H1 (cell line): ENCODE results near the gene SPEF1. TPM values are rescaled to one million over a fixed set of nuclear protein-coding genes. Genes with fewer than 3 reads are reported as not detected.

ENCODE experiments used
- CTCF ChIA-PET: fragments of 300-600 bp; sonication (Branson Sonifier 250); formaldehyde crosslinking; loops from one replicate; lab custom pipeline; 2021; ENCODE audit not compliant: partially characterized antibody; lab: Charles Lee
- POLR2A ChIA-PET: fragments of 300-600 bp; sonication (Branson Sonifier 250); formaldehyde crosslinking; loops from one replicate; lab custom pipeline; 2021; ENCODE audit warnings: inconsistent platforms; ENCODE audit not compliant: partially characterized antibody; lab: Charles Lee
- DNase-seq, 2 experiments: peaks; one replicate each; pipeline versions ENCODE4 v3.0.0 to v3.0.0-alpha.2; 2010 to 2022; ENCODE audit warnings: low spot score in 2 of 2, low read depth in 1 of 2, mixed read lengths in 1 of 2
- FAIRE-seq: peaks from 2 replicates; lab custom pipeline; 2011; peaks lifted over from hg19 to GRCh38; lab: Jason Lieb, UNC
- H2AFZ ChIP-seq: 2 replicates; pipeline ENCODE4 v1.8.1; 2012; ENCODE audit warnings: low read length, inconsistent platforms
- H2AK5ac ChIP-seq: 2 replicates; pipeline ENCODE4 v1.6.1; 2013; ENCODE audit warnings: low read depth, low read length
- H2BK120ac ChIP-seq: replicated peaks from 2 replicates; pipeline ENCODE3; 2013; ENCODE audit warnings: low read depth, low read length, inconsistent platforms
- H2BK12ac ChIP-seq: 2 replicates; pipeline ENCODE4 v1.6.1; 2013; ENCODE audit warnings: low read depth, low read length
- H2BK15ac ChIP-seq: 2 replicates; pipeline ENCODE4 v1.6.1; 2013; ENCODE audit warnings: low read length
- H2BK20ac ChIP-seq: 2 replicates; pipeline ENCODE4 v1.6.1; 2013; ENCODE audit warnings: low read length
- H2BK5ac ChIP-seq: 2 replicates; pipeline ENCODE4 v1.6.1; 2013; ENCODE audit warnings: low read depth, low read length
- H3K14ac ChIP-seq: 2 replicates; pipeline ENCODE4 v1.6.1; 2013; ENCODE audit warnings: inconsistent platforms; ENCODE audit not compliant: insufficient read length
- H3K18ac ChIP-seq: 2 replicates; pipeline ENCODE4 v1.6.1; 2013; ENCODE audit warnings: low read length; ENCODE audit errors: extremely low read depth
- H3K23ac ChIP-seq: 2 replicates; pipeline ENCODE4 v1.6.1; 2013; ENCODE audit warnings: inconsistent platforms; ENCODE audit not compliant: insufficient read length
- H3K23me2 ChIP-seq: 2 replicates; pipeline ENCODE4 v1.6.1; 2013; ENCODE audit warnings: low read depth, low read length
- H3K27ac ChIP-seq: 2 replicates; pipeline ENCODE4 v1.6.1; 2011; ENCODE audit warnings: low read depth, low read length, inconsistent platforms
- H3K27me3 ChIP-seq, 4 experiments: replicated peaks in 1 of 4; 1 replicate in 1 of 4; 2 replicates in 3 of 4; pipeline versions ENCODE4 v1.6.1 to v1.8.1; 2011 to 2013; ENCODE audit warnings: low read length in 3 of 4, mild to moderate bottlenecking in 3 of 4, inconsistent platforms in 2 of 4, mixed read lengths in 2 of 4, moderate library complexity in 1 of 4; ENCODE audit not compliant: control insufficient read depth in 3 of 4, insufficient read depth in 3 of 4; ENCODE audit errors: extremely low read depth in 1 of 4
- H3K36me3 ChIP-seq, 4 experiments: 2 replicates each; pipeline versions ENCODE4 v1.6.1 to v1.8.1; 2011 to 2013; ENCODE audit warnings: mild to moderate bottlenecking in 4 of 4, low read length in 3 of 4, moderate library complexity in 2 of 4, control low read depth in 1 of 4, inconsistent platforms in 1 of 4; ENCODE audit not compliant: insufficient read depth in 4 of 4, control insufficient read depth in 2 of 4
- H3K4ac ChIP-seq: replicated peaks from 2 replicates; pipeline ENCODE3; 2013; ENCODE audit warnings: low read length, low read depth, mixed read lengths, inconsistent platforms; ENCODE audit not compliant: insufficient read length
- H3K4me1 ChIP-seq, 4 experiments: replicated peaks in 1 of 4; 1 replicate in 1 of 4; 2 replicates in 3 of 4; pipeline versions ENCODE4 v1.6.1 to v1.8.1; 2011 to 2013; ENCODE audit warnings: low read length in 3 of 4, inconsistent platforms in 2 of 4, mixed read lengths in 1 of 4; ENCODE audit not compliant: insufficient read depth in 4 of 4, control insufficient read depth in 3 of 4
- H3K4me2 ChIP-seq, 2 experiments: 2 replicates each; pipeline versions ENCODE4 v1.6.1 to v1.8.1; 2011 to 2013; ENCODE audit warnings: low read depth in 2 of 2, low read length in 2 of 2, control low read depth in 1 of 2, inconsistent platforms in 1 of 2, mild to moderate bottlenecking in 1 of 2; ENCODE audit not compliant: insufficient read depth in 1 of 2
- H3K4me3 ChIP-seq, 4 experiments: fragments of 200-600, 300-600 bp in 1 of 4; sonication (generic), shearing (Covaris generic), sonication (Bioruptor Twin) in 1 of 4; 2 replicates each; pipeline versions ENCODE4 v1.5.1 to v1.8.1; 2011 to 2016; ENCODE audit warnings: low read length in 4 of 4, low read depth in 3 of 4, control low read depth in 2 of 4, inconsistent platforms in 2 of 4, mild to moderate bottlenecking in 2 of 4, mixed read lengths in 1 of 4, moderate library complexity in 1 of 4; ENCODE audit not compliant: insufficient read depth in 2 of 4; ENCODE audit errors: extremely low read depth in 1 of 4
- H3K56ac ChIP-seq: replicated peaks from 2 replicates; pipeline ENCODE3; 2013; ENCODE audit warnings: low read depth, mild to moderate bottlenecking, mixed read lengths, low read length, inconsistent platforms; ENCODE audit not compliant: insufficient read length
- H3K79me1 ChIP-seq: 2 replicates; pipeline ENCODE4 v1.6.1; 2013; ENCODE audit warnings: low read depth, low read length, control low read depth
- H3K79me2 ChIP-seq, 2 experiments: 2 replicates each; pipeline versions ENCODE4 v1.6.1 to v1.8.1; 2012 to 2013; ENCODE audit warnings: low read length in 2 of 2, mild to moderate bottlenecking in 2 of 2, inconsistent platforms in 1 of 2; ENCODE audit not compliant: insufficient read depth in 2 of 2, control insufficient read depth in 1 of 2
- H3K9ac ChIP-seq, 4 experiments: replicated peaks in 1 of 4; 1 replicate in 1 of 4; 2 replicates in 3 of 4; pipeline versions ENCODE4 v1.6.1 to v1.8.1; 2011 to 2013; ENCODE audit warnings: low read depth in 3 of 4, low read length in 3 of 4, control low read depth in 2 of 4, mild to moderate bottlenecking in 2 of 4, moderate library complexity in 2 of 4, inconsistent platforms in 1 of 4; ENCODE audit errors: extremely low read depth in 1 of 4
- H3K9me3 ChIP-seq, 2 experiments: 2 replicates each; pipeline versions ENCODE4 v1.6.1 to v1.8.1; 2012 to 2013; ENCODE audit warnings: mild to moderate bottlenecking in 2 of 2, moderate library complexity in 2 of 2, control low read depth in 1 of 2, inconsistent platforms in 1 of 2, low read depth in 1 of 2, low read length in 1 of 2, mixed read lengths in 1 of 2; ENCODE audit not compliant: insufficient read depth in 2 of 2
- H4K20me1 ChIP-seq, 2 experiments: replicated peaks in 1 of 2; 2 replicates each; pipeline versions ENCODE3 to v1.8.1; 2011 to 2013; ENCODE audit warnings: inconsistent platforms in 2 of 2, low read length in 2 of 2, mild to moderate bottlenecking in 1 of 2; ENCODE audit not compliant: insufficient read depth in 2 of 2, control insufficient read depth in 1 of 2
- H4K5ac ChIP-seq: 2 replicates; pipeline ENCODE4 v1.6.1; 2013; ENCODE audit warnings: low read length, low read depth, mixed read lengths, inconsistent platforms; ENCODE audit not compliant: insufficient read length
- H4K8ac ChIP-seq: 2 replicates; pipeline ENCODE4 v1.8.0; 2013; ENCODE audit warnings: mild to moderate bottlenecking, moderate library complexity, low read length, inconsistent platforms; ENCODE audit not compliant: insufficient read depth; ENCODE audit errors: extremely low read depth
- H4K91ac ChIP-seq: replicated peaks from 2 replicates; pipeline ENCODE3; 2013; ENCODE audit warnings: low read length, mixed read lengths, inconsistent platforms; ENCODE audit not compliant: insufficient read length
- EGR1 ChIP-seq: IDR thresholded peaks from 2 replicates; pipeline ENCODE4 v1.6.1; 2011; ENCODE audit warnings: low read depth, low read length, borderline replicate concordance
- FOSL1 ChIP-seq: IDR thresholded peaks from 2 replicates; pipeline ENCODE4 v1.6.1; 2011; ENCODE audit warnings: mild to moderate bottlenecking, low read depth, low read length, moderate library complexity; ENCODE audit not compliant: insufficient read depth
- GTF2F1 ChIP-seq: IDR thresholded peaks from 2 replicates; pipeline ENCODE4 v1.6.1; 2012; ENCODE audit warnings: low read depth, low read length, improper control_type of control experiment, borderline replicate concordance
- NANOG ChIP-seq: IDR thresholded peaks from 2 replicates; pipeline ENCODE4 v1.6.1; 2011; ENCODE audit warnings: low read length, low read depth, mild to moderate bottlenecking, inconsistent platforms; ENCODE audit not compliant: insufficient read depth, poor library complexity, severe bottlenecking
- NRF1 ChIP-seq: IDR thresholded peaks from 2 replicates; pipeline ENCODE4 v1.6.1; 2011; ENCODE audit warnings: mild to moderate bottlenecking, low read depth, low read length, improper control_type of control experiment
- PHF8 ChIP-seq: fragments of 200-600 bp; sonication (generic); conservative IDR thresholded peaks from 2 replicates; pipeline ENCODE4 v1.7.1; 2012; ENCODE audit warnings: low read depth, mild to moderate bottlenecking, inconsistent platforms, low read length, moderate library complexity
- POLR2AphosphoS5 ChIP-seq: IDR thresholded peaks from 2 replicates; pipeline ENCODE4 v1.6.1; 2011; ENCODE audit warnings: low read depth, low read length
- SAP30 ChIP-seq: fragments of 300-600 bp; sonication (generic); IDR thresholded peaks from 2 replicates; pipeline ENCODE4 v1.7.1; 2012; ENCODE audit warnings: low read length, moderate library complexity, mild to moderate bottlenecking, inconsistent platforms; ENCODE audit not compliant: insufficient read depth, insufficient replicate concordance
- SIN3A ChIP-seq, 2 experiments: IDR thresholded peaks in 1 of 2; conservative IDR thresholded peaks in 1 of 2; 2 replicates each; pipeline ENCODE4 v1.6.1; 2011 to 2012; ENCODE audit warnings: low read length in 2 of 2, improper control_type of control experiment in 1 of 2, low read depth in 1 of 2, mild to moderate bottlenecking in 1 of 2
- SP2 ChIP-seq: IDR thresholded peaks from 2 replicates; pipeline ENCODE4 v1.6.1; 2012; ENCODE audit warnings: mild to moderate bottlenecking, low read length, inconsistent platforms
- SP4 ChIP-seq: IDR thresholded peaks from 2 replicates; pipeline ENCODE4 v1.6.1; 2012; ENCODE audit warnings: low read length, inconsistent platforms
- WGBS, 2 experiments: shearing (Covaris generic) in 1 of 2; methylation state at CpG; one replicate each; pipeline versions ENCODE4 v1.1.6 to v1.1.7; 2013 to 2015; ENCODE audit warnings: low lambda C conversion rate in 2 of 2, mixed read lengths in 2 of 2, inconsistent platforms in 1 of 2, low coverage in 1 of 2, missing lambda C conversion rate in 1 of 2; ENCODE audit not compliant: insufficient replicate concordance in 2 of 2, insufficient coverage in 1 of 2, insufficient read length in 1 of 2; ENCODE audit errors: extremely low coverage in 1 of 2, missing lambda C conversion rate in 1 of 2; 5-methylcytosine and 5-hydroxymethylcytosine counted together
- polyA plus RNA-seq, 7 experiments: library from polyadenylated mRNA; depleted of rRNA in 3 of 7; stranded (reverse) in 5 of 7; unstranded in 2 of 7; fragments of >200 nt in 5 of 7; fragments of 200-250 nt in 2 of 7; gene quantifications; 1 replicate in 5 of 7; 2 replicates in 1 of 7; 4 replicates in 1 of 7; pipeline versions ENCODE4 v1.2.1 to v1.2.3, GENCODE V29; 2011 to 2013; ENCODE audit warnings: missing spikeins in 2 of 7, mixed read lengths in 2 of 7
- total RNA-seq: library from RNA; stranded (reverse); fragmentation: NEBNext Ultra II Directional; extraction: Animal tissue kit (Norgen Biotek cat#: 25700); gene quantifications from 2 replicates; pipeline ENCODE4 v1.2.1, GENCODE V29; 2021
- TF ChIP-seq, protein P1 (sequence below): IDR thresholded peaks from 2 replicates; pipeline ENCODE4 v1.6.1; 2012; ENCODE audit warnings: inconsistent platforms
- TF ChIP-seq, protein P2 (sequence below): IDR thresholded peaks from 2 replicates; pipeline ENCODE4 v1.6.1; 2012; ENCODE audit warnings: inconsistent platforms

Gene SPEF1
- total and polyA plus RNA-seq, 2 of the 8 experiments (the other 6 are each of a cell fraction or from before 2014, with no cell fraction given), result 0.51 to 0.71 TPM

DNA sequence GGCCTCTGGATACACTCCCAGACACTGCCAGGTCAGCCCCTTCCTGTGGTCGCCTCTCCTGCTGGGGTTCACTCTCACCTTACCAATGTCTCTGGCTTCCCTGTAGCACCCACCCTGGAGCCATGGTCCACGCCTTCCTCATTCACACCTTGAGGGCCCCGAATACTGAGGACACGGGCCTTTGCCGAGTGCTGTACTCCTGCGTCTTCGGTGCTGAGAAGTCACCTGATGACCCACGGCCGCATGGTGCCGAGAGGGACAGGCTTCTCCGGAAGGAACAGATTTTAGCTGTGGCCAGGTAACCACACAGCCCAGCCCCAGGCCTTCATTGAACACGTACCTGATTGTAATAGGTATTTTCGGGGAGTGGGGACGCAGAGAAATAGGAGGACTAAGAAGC, 40.7 kb upstream of the SPEF1 start:
- CTCF ChIA-PET, result interaction anchor here (1.0 to 10.6 kb wide), 7 partner anchors 8 to 249 kb away, joined by 3 to 128 read pairs (median 7); partner anchors contain the start of genes CENPB and SPEF1
- H3K23ac ChIP-seq, result no peak overlapping the region
- no peak for FAIRE-seq
- TF ChIP-seq, protein P1, sequence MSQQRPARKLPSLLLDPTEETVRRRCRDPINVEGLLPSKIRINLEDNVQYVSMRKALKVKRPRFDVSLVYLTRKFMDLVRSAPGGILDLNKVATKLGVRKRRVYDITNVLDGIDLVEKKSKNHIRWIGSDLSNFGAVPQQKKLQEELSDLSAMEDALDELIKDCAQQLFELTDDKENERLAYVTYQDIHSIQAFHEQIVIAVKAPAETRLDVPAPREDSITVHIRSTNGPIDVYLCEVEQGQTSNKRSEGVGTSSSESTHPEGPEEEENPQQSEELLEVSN, result no peak
- TF ChIP-seq NRF1, result no peak
- no peak for TF ChIP-seq GTF2F1
- no peak for TF ChIP-seq FOSL1
- no peak for TF ChIP-seq EGR1
- TF ChIP-seq SAP30, result no peak
- no peak for TF ChIP-seq POLR2AphosphoS5
- TF ChIP-seq, protein P2, sequence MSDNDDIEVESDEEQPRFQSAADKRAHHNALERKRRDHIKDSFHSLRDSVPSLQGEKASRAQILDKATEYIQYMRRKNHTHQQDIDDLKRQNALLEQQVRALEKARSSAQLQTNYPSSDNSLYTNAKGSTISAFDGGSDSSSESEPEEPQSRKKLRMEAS, result no peak
- TF ChIP-seq SP2, result no peak
- no peak for TF ChIP-seq NANOG
- no peak for TF ChIP-seq PHF8
- no peak for TF ChIP-seq SIN3A (conservative IDR thresholded peaks at IDR 0.05 in 1 of 2, IDR thresholded peaks at IDR 0.05 in 1 of 2; ENCODE audit: low read depth in 1 of 2, low read length in 2 of 2)
- TF ChIP-seq SP4, result no peak

More for the DNA sequence above, 40.7 kb upstream of the SPEF1 start:
- Histone ChIP-seq H3K9me3 (no peaks in the 10 kb centered on the region), H3K36me3 (no peaks in the 10 kb centered on the region), H3K27me3 (no peaks in the 10 kb centered on the region), H3K4me2 (no peak overlapping the region), H3K4me3 (no peak overlapping the region), H3K23me2 (peaks cover 4% of the 10 kb centered on the region; the same call in 1 of the 2 replicates), H3K79me1 (no peaks in the 10 kb centered on the region), H3K14ac (no peak overlapping the region), H4K20me1 (no peaks in the 10 kb centered on the region), H2BK5ac (no peak overlapping the region), H3K18ac (no peak overlapping the region), H3K27ac (no peak overlapping the region), H3K79me2 (no peaks in the 10 kb centered on the region), H3K9ac (no peak overlapping the region), H2BK12ac (no peak overlapping the region), H2AK5ac (no peak overlapping the region), H4K91ac (no peak overlapping the region), H3K4me1 (peaks cover 0 to 7% (median 3%) of the 10 kb centered on the region in 4 experiments; a peak in 4 of 7 replicates), H2BK20ac (no peak overlapping the region), H2AFZ (no peak overlapping the region), H4K8ac (no peak overlapping the region), H3K4ac (no peak overlapping the region), H2BK120ac (no peak overlapping the region), H2BK15ac (no peak overlapping the region), H3K56ac (no peak overlapping the region), H4K5ac (no peak overlapping the region)
- DNase-seq, result no peak
- POLR2A ChIA-PET, result interaction anchor here (1.4 to 4.2 kb wide), 2 partner anchors 21 to 36 kb away, joined by 3 to 20 read pairs; partner anchors contain the start of gene CENPB
- WGBS, 2 experiments, result 91% methylated on average over 14 of the region's 14 CpGs; no CpG with 5 or more reads in 1 of the 2 experiments
